Gastrocnemius medialis (tissue), 4 donors: Measurements from ENCODE around the gene FAM117A.
"Not testable (repeated sequence)": the region's sequence is repeated elsewhere in the genome, so short reads cannot be mapped to it uniquely, and the experiment has no call there.

ENCODE experiments used
- POLR2A ChIP-seq, 2 donors: fragments of 450-650 bp; IDR thresholded peaks; one replicate each; pipeline ENCODE4 v1.6.1; 2017; ENCODE audit warnings: antibody characterized with exemption in 2 of 2, mild to moderate bottlenecking in 2 of 2, moderate library complexity in 2 of 2
- TF ChIP-seq, protein P1 (sequence below), 5 experiments: fragments of 450-650 bp in 3 of 5; fragments of 200-600 bp in 2 of 5; sonication (generic) in 2 of 5; IDR thresholded peaks in 4 of 5; conservative IDR thresholded peaks in 1 of 5; 1 replicate in 4 of 5; 2 replicates in 1 of 5; pipeline ENCODE4 v1.5.1; 2016 to 2019; ENCODE audit warnings: antibody characterized with exemption in 5 of 5, mild to moderate bottlenecking in 3 of 5, moderate library complexity in 3 of 5

DNA sequence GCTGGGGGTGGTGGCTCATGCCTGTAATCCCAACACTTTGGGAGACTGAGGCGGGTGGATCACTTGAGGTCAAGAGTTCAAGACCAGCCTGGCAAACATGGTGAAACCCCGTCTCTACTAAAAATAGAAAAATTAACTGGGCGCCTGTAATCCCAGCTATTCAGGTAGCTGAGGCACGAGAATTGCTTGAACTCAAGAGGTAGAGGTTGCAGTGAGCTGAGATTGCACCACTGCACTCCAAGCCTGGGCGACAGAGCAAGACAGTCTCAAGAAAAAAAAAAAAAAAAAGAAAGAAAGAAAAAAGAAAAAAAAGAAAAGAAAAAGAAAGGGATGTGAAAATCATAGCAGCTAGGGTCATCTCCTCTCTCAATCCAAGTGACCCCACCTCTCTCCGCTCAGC is 39.4 kb downstream of the FAM117A start:
- TF ChIP-seq, protein P1, sequence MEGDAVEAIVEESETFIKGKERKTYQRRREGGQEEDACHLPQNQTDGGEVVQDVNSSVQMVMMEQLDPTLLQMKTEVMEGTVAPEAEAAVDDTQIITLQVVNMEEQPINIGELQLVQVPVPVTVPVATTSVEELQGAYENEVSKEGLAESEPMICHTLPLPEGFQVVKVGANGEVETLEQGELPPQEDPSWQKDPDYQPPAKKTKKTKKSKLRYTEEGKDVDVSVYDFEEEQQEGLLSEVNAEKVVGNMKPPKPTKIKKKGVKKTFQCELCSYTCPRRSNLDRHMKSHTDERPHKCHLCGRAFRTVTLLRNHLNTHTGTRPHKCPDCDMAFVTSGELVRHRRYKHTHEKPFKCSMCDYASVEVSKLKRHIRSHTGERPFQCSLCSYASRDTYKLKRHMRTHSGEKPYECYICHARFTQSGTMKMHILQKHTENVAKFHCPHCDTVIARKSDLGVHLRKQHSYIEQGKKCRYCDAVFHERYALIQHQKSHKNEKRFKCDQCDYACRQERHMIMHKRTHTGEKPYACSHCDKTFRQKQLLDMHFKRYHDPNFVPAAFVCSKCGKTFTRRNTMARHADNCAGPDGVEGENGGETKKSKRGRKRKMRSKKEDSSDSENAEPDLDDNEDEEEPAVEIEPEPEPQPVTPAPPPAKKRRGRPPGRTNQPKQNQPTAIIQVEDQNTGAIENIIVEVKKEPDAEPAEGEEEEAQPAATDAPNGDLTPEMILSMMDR (IDR thresholded peaks at IDR 0.05 in 4 of 5, conservative IDR thresholded peaks at IDR 0.05 in 1 of 5), result not testable (repeated sequence)
- not testable (repeated sequence) for TF ChIP-seq POLR2A (IDR thresholded peaks at IDR 0.05)
